ENCODE results near the gene COBL. TPM values are rescaled to one million over a fixed set of nuclear protein-coding genes. Genes with fewer than 3 reads are reported as not detected.

COBL gene
- total and polyA plus RNA-seq, 9 of the 15 experiments (the other 6 are each of a cell fraction or from before 2014, with no cell fraction given): 0.01 to 2.4 (median 0.09) TPM; not detected in 3

DNA sequence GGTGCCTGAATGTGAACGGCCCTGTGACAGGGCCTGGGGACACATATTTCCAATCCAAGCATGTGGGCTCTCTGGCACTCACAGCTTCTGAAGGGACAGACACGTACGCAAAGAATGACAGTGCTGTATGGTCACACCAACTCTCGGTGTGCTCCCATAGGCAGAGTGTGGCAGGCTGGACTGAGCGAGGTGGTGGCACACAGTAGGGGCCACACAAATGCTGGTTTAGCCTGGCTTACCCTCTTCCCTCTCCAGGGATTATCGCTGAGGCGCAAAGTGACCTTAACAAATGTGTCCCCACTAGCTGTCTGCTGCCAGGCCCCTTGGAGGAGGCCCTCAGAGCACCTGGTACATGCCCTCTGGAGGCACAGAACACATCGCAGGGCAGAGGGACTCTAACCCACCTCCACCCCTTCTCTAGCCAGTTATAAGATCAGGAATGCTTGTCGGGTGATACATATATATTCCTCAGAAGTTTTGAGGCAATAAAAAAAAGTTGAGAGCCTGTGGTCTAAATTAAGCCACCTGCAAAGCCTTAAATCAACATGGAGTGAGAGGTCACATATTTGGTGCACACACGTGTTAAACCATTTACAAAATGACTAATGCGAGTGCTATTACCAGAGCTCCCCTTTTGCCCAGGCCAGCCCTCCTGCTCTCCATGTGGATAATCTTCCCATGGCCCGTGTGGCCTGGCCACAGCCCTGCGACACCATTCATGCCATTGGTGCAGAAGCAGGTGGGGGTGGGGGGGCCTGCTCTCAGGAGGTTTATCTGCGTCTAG is 271.1 kb downstream of the COBL start:
- CTCF ChIA-PET (ENCODE audit: low intra/inter-chr PET ratio): no interaction called here
- Histone ChIP-seq H3K27me3 (ENCODE audit: control insufficient read depth in 2 of 2, insufficient read depth in 2 of 2, low read length in 2 of 2) (peaks cover 5 to 22% of the 10 kb centered on the region in 2 experiments; a peak in 4 of 5 replicates), H3K27ac (ENCODE audit: extremely low read depth, low read depth, low read length) (no peak overlapping the region), H4K20me1 (replicated peaks; ENCODE audit: control insufficient read depth, insufficient read depth, low read length) (no peaks in the 10 kb centered on the region; the same call in 1 of the 2 replicates), H3K79me2 (ENCODE audit: control insufficient read depth, insufficient read depth, low read length) (no peaks in the 10 kb centered on the region), H3K9me1 (ENCODE audit: control insufficient read depth, insufficient read depth, low read length) (no peaks in the 10 kb centered on the region), H3K4me2 (ENCODE audit: insufficient read depth, low read length) (no peak overlapping the region), H2AFZ (ENCODE audit: low read depth, low read length) (no peak overlapping the region), H3K4me3 (no peak overlapping the region), H3K36me3 (ENCODE audit: control insufficient read depth, insufficient read depth, low read length) (no peaks in the 10 kb centered on the region), H3K9ac (ENCODE audit: insufficient read depth in 1 of 2, low read depth in 2 of 2, low read length in 2 of 2) (no peak overlapping the region), H3K9me3 (replicated peaks; ENCODE audit: control insufficient read depth, insufficient read depth, low read depth, low read length) (no peaks in the 10 kb centered on the region), H3K4me1 (replicated peaks in 1 of 2; ENCODE audit: control insufficient read depth in 2 of 2, insufficient read depth in 2 of 2, low read length in 2 of 2) (no peaks in the 10 kb centered on the region)
- in situ Hi-C loops (cut with MboI) (no loop called here), intact Hi-C loops (cut with micrococcal nuclease) (loop anchor here (5.0 kb wide), 1 partner anchor 908 kb away; no protein-coding TSS in a partner anchor)
- TF ChIP-seq ZNF57 (CRISPR knock-in tag; IDR thresholded peaks at IDR 0.05) (no peak), FOXA3 (CRISPR knock-in tag; conservative IDR thresholded peaks at IDR 0.05 in 1 of 2, IDR thresholded peaks at IDR 0.05 in 1 of 2) (peak in 1 of 2 experiments; percentile 96; a peak in 2 of 4 replicates)
- POLR2A ChIA-PET: no interaction called here
- WGBS (ENCODE audit: insufficient coverage, low coverage, missing lambda C conversion rate): 0% methylated on average over 14 of the region's 14 CpGs
- no peak for FAIRE-seq
- no peak for ATAC-seq
- no TSS peak for BruUV-seq (replicated peaks)
- no peak for DNase-seq (ENCODE audit: extremely low read depth in 1 of 4, low spot score in 3 of 4)

DNA sequence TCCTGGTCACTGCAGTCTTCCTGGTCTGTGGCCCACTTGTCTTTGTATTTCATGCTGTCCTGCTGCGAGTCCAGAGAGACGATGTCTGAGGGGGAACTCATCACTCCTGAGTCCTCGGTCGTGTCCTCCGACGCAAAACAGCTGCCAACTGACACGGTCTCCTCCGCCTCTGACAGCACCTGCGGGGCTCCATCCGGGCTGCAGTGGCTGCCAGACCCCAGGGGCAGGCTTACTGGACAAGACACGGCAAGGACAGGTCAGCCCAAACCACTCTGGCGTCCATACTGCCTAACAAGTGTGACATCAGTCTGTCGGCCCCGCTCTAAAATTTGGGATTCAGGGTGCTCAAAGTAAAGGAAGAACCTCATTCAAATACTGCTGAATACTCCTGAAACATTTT is 273.1 kb downstream of the COBL start:
- POLR2A ChIA-PET: no interaction called here
- DNase-seq (ENCODE audit: extremely low read depth in 1 of 4, low spot score in 3 of 4) (no peak), ATAC-seq (no peak), FAIRE-seq (no peak)
- no peak overlapping the region for H3K9ac ChIP-seq (ENCODE audit: insufficient read depth in 1 of 2, low read depth in 2 of 2, low read length in 2 of 2)
- intact Hi-C loops (cut with micrococcal nuclease) (no loop called here), in situ Hi-C loops (cut with MboI) (no loop called here)
- no peak overlapping the region for H3K4me2 ChIP-seq (ENCODE audit: insufficient read depth, low read length)
- no peak overlapping the region for H3K27ac ChIP-seq (ENCODE audit: extremely low read depth, low read depth, low read length)
- no peaks in the 10 kb centered on the region; the same call in 1 of the 2 replicates for H4K20me1 ChIP-seq (replicated peaks; ENCODE audit: control insufficient read depth, insufficient read depth, low read length)
- TF ChIP-seq, protein P1, sequence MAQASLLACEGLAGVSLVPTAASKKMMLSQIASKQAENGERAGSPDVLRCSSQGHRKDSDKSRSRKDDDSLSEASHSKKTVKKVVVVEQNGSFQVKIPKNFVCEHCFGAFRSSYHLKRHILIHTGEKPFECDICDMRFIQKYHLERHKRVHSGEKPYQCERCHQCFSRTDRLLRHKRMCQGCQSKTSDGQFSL (CRISPR knock-in tag; IDR thresholded peaks at IDR 0.05): no peak
- TF ChIP-seq, protein P1 (tag; IDR thresholded peaks at IDR 0.05): no peak
- no peak for TF ChIP-seq ZNF3 (CRISPR knock-in tag; IDR thresholded peaks at IDR 0.05)
- TF ChIP-seq TAF1 (IDR thresholded peaks at IDR 0.05; ENCODE audit: control insufficient read depth, extremely low read depth, insufficient read depth, low read length, severe bottlenecking): no peak
- TF ChIP-seq, protein P2, sequence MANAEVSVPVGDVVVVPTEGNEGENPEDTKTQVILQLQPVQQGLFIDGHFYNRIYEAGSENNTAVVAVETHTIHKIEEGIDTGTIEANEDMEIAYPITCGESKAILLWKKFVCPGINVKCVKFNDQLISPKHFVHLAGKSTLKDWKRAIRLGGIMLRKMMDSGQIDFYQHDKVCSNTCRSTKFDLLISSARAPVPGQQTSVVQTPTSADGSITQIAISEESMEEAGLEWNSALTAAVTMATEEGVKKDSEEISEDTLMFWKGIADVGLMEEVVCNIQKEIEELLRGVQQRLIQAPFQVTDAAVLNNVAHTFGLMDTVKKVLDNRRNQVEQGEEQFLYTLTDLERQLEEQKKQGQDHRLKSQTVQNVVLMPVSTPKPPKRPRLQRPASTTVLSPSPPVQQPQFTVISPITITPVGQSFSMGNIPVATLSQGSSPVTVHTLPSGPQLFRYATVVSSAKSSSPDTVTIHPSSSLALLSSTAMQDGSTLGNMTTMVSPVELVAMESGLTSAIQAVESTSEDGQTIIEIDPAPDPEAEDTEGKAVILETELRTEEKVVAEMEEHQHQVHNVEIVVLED (CRISPR knock-in tag; IDR thresholded peaks at IDR 0.05): no peak
- TF ChIP-seq, protein P3, sequence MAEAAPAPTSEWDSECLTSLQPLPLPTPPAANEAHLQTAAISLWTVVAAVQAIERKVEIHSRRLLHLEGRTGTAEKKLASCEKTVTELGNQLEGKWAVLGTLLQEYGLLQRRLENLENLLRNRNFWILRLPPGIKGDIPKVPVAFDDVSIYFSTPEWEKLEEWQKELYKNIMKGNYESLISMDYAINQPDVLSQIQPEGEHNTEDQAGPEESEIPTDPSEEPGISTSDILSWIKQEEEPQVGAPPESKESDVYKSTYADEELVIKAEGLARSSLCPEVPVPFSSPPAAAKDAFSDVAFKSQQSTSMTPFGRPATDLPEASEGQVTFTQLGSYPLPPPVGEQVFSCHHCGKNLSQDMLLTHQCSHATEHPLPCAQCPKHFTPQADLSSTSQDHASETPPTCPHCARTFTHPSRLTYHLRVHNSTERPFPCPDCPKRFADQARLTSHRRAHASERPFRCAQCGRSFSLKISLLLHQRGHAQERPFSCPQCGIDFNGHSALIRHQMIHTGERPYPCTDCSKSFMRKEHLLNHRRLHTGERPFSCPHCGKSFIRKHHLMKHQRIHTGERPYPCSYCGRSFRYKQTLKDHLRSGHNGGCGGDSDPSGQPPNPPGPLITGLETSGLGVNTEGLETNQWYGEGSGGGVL (CRISPR knock-in tag; IDR thresholded peaks at IDR 0.05): no peak
- TF ChIP-seq NCOA6 (IDR thresholded peaks at IDR 0.05): no peak
- no peaks in the 10 kb centered on the region for H3K4me1 ChIP-seq (replicated peaks in 1 of 2; ENCODE audit: control insufficient read depth in 2 of 2, insufficient read depth in 2 of 2, low read length in 2 of 2)
- CTCF ChIA-PET (ENCODE audit: low intra/inter-chr PET ratio): no interaction called here
- H3K9me3 ChIP-seq (replicated peaks; ENCODE audit: control insufficient read depth, insufficient read depth, low read depth, low read length): no peaks in the 10 kb centered on the region
- no peaks in the 10 kb centered on the region for H3K9me1 ChIP-seq (ENCODE audit: control insufficient read depth, insufficient read depth, low read length)
- no TSS peak for BruUV-seq (replicated peaks)
- H3K79me2 ChIP-seq (ENCODE audit: control insufficient read depth, insufficient read depth, low read length): no peaks in the 10 kb centered on the region
- 3% methylated on average over 12 of the region's 14 CpGs for WGBS (ENCODE audit: insufficient coverage, low coverage, missing lambda C conversion rate)
- no peak overlapping the region for H3K4me3 ChIP-seq
- peaks cover 2 to 27% of the 10 kb centered on the region in 2 experiments; a peak in 3 of 5 replicates for H3K27me3 ChIP-seq (ENCODE audit: control insufficient read depth in 2 of 2, insufficient read depth in 2 of 2, low read length in 2 of 2)
- H3K36me3 ChIP-seq (ENCODE audit: control insufficient read depth, insufficient read depth, low read length): no peaks in the 10 kb centered on the region
- H2AFZ ChIP-seq (ENCODE audit: low read depth, low read length): no peak overlapping the region
